ENCODE data around the gene PSD2. TPM values are rescaled to one million over a fixed set of nuclear protein-coding genes. Genes with fewer than 3 reads are reported as not detected.

Gene PSD2
- total RNA-seq, 6 experiments from 2014 or later: 0.04 to 0.07 (median 0.07) TPM; not detected in 3

DNA sequence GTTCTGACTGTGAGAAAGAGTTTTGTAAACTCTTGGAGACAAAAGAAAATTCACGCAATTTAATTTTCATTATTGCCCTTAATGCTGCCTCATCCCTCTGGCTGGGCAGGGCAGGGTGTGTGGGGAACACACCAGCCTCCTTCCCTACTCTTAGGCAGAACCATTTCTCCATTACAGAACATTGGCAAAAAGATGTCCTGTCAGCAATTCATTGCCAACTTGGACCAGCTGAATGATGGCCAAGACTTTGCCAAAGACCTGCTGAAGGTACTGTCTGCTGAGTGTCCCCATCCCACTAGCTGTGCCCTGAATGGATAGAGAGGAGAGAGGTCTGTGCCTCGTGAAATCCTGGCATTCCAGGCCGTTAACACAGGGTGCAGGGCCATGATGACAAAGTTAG is 37.9 kb downstream of the PSD2 start:
- intact Hi-C loops (cut with DNase I): no loop called here
- no peaks in the 10 kb centered on the region for H3K9me3 ChIP-seq
- no peak for TF ChIP-seq POLR2A (IDR thresholded peaks at IDR 0.05)
- TF ChIP-seq, protein P1, sequence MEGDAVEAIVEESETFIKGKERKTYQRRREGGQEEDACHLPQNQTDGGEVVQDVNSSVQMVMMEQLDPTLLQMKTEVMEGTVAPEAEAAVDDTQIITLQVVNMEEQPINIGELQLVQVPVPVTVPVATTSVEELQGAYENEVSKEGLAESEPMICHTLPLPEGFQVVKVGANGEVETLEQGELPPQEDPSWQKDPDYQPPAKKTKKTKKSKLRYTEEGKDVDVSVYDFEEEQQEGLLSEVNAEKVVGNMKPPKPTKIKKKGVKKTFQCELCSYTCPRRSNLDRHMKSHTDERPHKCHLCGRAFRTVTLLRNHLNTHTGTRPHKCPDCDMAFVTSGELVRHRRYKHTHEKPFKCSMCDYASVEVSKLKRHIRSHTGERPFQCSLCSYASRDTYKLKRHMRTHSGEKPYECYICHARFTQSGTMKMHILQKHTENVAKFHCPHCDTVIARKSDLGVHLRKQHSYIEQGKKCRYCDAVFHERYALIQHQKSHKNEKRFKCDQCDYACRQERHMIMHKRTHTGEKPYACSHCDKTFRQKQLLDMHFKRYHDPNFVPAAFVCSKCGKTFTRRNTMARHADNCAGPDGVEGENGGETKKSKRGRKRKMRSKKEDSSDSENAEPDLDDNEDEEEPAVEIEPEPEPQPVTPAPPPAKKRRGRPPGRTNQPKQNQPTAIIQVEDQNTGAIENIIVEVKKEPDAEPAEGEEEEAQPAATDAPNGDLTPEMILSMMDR (IDR thresholded peaks at IDR 0.05): no peak
- 29% methylated on average over 3 of the region's 3 CpGs for WGBS (ENCODE audit: insufficient coverage, low coverage, low lambda C conversion rate, missing lambda C conversion rate)
- ATAC-seq (no peak), DNase-seq (no peak)
- H3K27ac ChIP-seq: no peak overlapping the region
- H3K4me3 ChIP-seq: no peak overlapping the region
- H3K27me3 ChIP-seq: no peaks in the 10 kb centered on the region
- no peaks in the 10 kb centered on the region for H3K36me3 ChIP-seq
- no peaks in the 10 kb centered on the region for H3K4me1 ChIP-seq

DNA sequence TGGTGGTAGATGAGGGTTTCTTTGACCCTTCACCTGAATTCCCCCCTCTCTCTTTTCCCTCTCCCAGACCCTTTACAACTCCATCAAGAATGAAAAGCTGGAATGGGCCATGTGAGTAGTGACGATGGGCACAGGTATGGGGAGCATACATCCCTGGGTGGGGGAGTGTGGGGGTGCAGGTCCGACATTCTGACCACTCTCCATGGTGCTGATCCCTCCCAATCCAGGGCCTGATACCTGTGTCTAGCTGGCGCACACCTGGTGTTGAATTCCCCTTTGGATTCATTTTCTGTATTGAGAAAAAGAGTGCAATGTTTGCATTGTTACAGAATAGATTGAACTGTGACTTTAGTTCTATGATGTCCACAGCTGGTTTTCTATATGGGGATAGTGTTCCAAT is 40.0 kb downstream of the PSD2 start:
- intact Hi-C loops (cut with DNase I): loop anchor here in 1 of 2 donors (5.0 kb wide), 1 partner anchor 43 kb away; no protein-coding TSS in a partner anchor
- DNase-seq (no peak), ATAC-seq (no peak)
- WGBS (ENCODE audit: insufficient coverage, low coverage, low lambda C conversion rate, missing lambda C conversion rate): 31% methylated on average over 2 of the region's 3 CpGs
- Histone ChIP-seq H3K4me1 (no peaks in the 10 kb centered on the region), H3K36me3 (no peaks in the 10 kb centered on the region), H3K9me3 (no peaks in the 10 kb centered on the region), H3K27me3 (no peaks in the 10 kb centered on the region), H3K4me3 (no peak overlapping the region), H3K27ac (no peak overlapping the region)
- TF ChIP-seq, protein P1 (IDR thresholded peaks at IDR 0.05): no peak
- no peak for TF ChIP-seq POLR2A (IDR thresholded peaks at IDR 0.05)

DNA sequence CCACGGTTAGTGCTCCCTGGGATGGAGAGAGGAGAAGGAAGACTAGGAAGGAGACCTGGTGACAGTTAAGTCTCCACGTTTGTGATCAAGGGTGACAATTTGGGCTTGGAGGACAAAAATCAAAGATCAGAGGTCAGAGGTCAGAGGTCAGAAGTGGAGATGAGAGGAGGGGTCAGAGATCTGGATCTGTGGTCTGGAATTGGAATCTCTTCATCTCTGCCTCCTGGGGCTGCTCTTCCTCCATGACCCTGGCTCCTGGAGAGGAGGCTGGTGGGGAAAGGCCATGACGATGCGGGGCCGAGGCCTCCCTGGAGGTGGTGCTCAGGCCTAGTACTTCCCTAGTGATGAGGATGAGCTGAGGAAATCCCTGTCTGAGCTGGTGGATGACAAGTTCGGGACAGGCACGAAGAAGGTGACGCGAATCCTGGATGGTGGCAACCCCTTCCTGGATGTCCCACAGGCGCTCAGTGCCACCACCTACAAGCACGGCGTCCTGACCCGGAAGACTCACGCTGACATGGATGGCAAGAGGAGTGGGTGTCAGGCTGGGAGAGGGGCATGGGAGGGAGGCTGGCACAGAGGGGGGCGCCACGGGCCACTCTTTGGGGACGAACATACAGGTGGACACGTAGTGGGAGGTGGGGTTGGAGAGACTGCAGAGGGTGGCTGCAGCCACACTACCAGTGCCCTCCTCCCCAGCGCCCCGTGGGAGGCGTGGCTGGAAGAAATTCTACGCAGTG is 41.0 kb downstream of the PSD2 start:
- intact Hi-C loops (cut with DNase I): loop anchor here in 1 of 2 donors (5.0 kb wide), 1 partner anchor 44 kb away; no protein-coding TSS in a partner anchor
- no peak for TF ChIP-seq POLR2A (IDR thresholded peaks at IDR 0.05)
- TF ChIP-seq, protein P1 (IDR thresholded peaks at IDR 0.05): no peak
- H3K4me1 ChIP-seq: no peaks in the 10 kb centered on the region
- H3K9me3 ChIP-seq: no peaks in the 10 kb centered on the region
- no peak overlapping the region for H3K27ac ChIP-seq
- no peaks in the 10 kb centered on the region for H3K36me3 ChIP-seq
- ATAC-seq: no peak
- no peak overlapping the region for H3K4me3 ChIP-seq
- H3K27me3 ChIP-seq: no peaks in the 10 kb centered on the region
- peak in 1 of 3 donors; percentile 26 for DNase-seq
- 91% methylated on average over 5 of the region's 22 CpGs for WGBS (ENCODE audit: insufficient coverage, low coverage, low lambda C conversion rate, missing lambda C conversion rate)

DNA sequence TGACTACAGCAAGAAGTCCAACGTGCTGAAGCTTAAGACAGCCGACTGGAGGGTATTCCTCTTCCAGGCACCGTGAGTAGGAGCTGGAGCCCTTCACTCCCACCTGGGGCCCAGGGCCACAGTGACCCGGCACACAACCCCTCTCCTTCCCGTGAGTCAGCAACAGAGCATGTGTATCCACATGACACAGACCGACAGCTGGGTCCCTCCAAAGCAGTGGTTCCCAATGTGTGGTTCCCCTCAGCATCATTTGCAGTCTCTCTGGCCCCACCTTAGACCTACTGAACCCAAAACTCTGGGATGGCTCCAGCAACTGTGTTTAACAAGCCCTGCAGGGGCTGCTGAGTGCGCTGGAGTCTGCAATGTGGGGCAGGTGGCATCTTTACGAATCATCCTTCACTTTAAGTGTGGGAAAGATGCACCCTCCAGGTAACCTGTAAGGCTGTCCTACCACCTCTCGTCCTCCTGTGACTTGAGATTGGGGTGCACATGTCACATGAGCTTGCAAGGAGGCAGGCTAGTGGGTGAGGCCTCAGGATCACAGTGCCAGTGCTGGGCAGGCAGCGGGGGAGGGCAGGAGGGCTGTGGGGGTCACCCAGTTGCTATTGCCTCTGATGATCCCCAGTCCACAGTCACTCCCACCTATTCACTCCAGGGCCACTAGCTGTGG is 42.2 kb downstream of the PSD2 start:
- Histone ChIP-seq H3K36me3 (no peaks in the 10 kb centered on the region), H3K27me3 (no peaks in the 10 kb centered on the region), H3K4me3 (no peak overlapping the region), H3K27ac (no peak overlapping the region), H3K4me1 (no peaks in the 10 kb centered on the region), H3K9me3 (no peaks in the 10 kb centered on the region)
- ATAC-seq: no peak
- WGBS (ENCODE audit: insufficient coverage, low coverage, low lambda C conversion rate, missing lambda C conversion rate): 100% methylated on average over 1 of the region's 10 CpGs
- intact Hi-C loops (cut with DNase I): loop anchor here in 1 of 2 donors (5.0 kb wide), 1 partner anchor 46 kb away; no protein-coding TSS in a partner anchor
- TF ChIP-seq POLR2A (IDR thresholded peaks at IDR 0.05): no peak
- TF ChIP-seq, protein P1 (IDR thresholded peaks at IDR 0.05): no peak
- DNase-seq: peak in 1 of 3 donors; percentile 29

Measured in right lobe of liver (tissue), 6 donors.